Activated CD8-positive, alpha-beta memory T cell treated with anti-CD3 and anti-CD28 coated beads for 4 hours (primary cell): ENCODE data around the gene SLC7A8.

ENCODE experiments used
- DNase-seq, 2 donors: peaks; one replicate each; pipeline ENCODE4 v3.0.0-alpha.2; 2020; ENCODE audit warnings: low read depth in 2 of 2

SLC7A8 gene

GRCh38 chr14:23158779-23159178, 24.7 kb downstream of the SLC7A8 start:
- no peak for DNase-seq

DNA sequence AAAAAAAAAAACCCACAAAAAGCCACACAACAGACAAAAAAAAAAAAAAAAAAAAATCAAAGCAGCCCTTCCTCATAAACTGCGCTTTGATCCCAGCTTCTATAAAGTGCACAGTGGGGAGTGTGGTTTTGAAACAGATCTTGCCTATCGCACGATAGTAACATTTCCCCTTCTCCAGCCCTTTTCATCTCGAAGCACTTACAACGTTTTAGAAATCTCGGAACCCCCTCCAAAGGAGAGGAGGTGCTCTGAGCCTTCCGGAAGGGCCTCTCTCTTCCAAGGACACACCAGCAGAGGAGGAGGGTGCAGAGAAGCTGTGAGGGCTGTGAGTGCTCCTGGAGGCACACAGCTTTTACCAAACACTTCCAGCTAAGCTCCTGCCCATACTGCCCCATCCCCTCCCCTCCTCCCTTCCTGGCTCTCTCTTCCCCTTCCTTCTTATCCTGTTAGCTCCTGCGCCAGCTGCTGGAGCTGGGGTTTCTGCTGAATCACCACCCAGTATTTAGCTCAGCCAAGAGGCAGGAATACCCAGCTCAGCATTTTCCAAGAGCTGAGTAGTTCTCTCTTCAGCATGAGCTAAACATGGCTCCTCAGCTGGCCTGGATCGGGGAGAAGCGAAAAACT, 28.4 kb downstream of the SLC7A8 start:
- no peak for DNase-seq

DNA sequence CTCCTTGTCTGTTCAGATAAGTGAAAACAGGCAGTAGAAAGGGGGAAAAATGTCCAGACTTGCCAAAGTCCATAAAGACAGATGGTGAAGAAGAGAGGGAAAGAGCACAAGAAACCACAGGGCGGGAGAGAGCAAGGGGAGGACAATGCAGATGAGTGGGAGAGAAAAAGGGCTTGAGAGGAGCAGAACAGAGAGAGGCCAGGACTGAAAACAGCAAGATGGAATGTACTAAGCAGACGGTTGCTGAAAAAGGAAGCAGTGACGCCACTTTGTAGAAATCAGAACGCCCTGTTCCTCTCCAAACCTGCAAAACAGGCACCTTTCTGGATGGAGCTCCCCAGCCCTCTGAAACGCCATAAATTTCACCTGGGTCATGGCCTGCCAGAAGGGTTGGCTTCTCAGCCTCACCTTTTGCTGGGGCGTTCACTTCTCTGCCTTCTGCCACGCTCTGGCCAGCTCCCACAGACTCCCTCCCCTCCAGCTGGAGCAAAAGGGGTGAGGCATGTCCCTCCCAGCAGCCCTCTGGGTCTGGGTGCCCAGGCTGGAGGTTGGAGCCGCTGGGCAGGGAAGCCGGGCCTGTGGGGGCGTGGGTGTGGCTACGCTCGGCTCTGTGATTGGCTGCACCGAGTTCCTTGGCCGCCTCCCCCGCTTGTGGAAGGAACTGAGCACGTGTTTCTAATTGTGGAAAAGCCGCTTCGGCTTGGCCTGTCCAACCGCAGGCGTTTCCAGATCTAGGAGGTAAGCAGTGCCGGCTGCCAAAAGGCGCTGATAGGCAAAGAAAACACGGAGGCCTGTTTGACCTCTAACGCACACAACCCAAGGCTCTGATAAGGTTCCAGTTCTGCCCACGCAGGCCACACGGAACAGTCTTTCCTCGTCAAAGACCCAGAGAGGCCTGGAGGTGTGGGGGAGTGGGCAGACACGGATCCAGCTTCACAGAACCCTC, 29.3 kb downstream of the SLC7A8 start:
- no peak for DNase-seq

GRCh38 chr14:23151342-23151741, 32.1 kb downstream of the SLC7A8 start:
- DNase-seq, result no peak

DNA sequence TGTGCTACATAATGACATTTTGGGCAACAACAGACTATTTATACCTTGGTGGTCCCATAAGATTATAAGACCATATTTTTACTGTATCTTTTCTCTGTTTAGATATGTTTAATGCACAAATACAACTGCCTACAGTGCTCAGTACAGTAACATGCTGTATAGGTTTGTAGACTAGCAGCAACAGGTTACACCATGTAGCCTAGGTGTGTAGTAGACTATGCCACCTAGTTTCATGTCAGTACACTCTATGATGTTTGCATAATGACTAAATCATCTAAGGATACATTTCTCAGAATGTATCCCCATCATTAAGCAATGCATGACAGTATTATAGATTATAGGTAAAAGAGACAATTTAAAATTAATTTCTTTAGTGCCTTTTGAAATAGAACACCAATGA, 33.7 kb downstream of the SLC7A8 start:
- DNase-seq, result no peak

DNA sequence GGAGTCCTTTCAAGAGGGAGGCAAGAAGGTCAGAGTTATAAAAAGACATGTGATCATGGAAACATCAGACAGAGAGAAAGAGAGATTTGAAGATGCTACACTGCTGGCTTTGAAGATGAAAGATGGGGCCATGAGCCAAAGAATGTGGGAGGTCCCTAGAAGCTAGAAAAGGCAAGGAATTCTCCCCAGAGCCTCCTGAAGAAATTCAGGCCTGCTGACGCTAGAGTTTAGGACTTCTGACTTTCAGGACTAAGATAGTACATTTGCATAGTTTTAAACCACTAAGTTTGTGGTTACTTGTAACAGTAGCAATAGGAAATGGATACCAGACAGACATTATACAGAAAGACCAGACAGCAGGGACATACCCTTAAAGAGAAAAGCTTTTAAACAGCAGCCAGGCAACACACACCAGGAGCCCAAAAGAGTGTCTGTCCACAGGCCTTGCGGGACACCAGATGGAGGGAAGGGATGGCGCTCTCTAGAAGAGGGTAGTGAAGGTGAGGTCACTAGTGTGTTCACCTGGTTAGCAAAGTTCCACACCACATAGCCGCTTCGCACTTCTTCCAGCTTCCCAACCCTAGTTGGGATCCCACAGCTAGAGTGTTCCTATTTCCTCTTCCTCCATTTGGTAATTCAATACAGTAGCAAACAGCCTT, 34.7 kb downstream of the SLC7A8 start:
- DNase-seq, result no peak

DNA sequence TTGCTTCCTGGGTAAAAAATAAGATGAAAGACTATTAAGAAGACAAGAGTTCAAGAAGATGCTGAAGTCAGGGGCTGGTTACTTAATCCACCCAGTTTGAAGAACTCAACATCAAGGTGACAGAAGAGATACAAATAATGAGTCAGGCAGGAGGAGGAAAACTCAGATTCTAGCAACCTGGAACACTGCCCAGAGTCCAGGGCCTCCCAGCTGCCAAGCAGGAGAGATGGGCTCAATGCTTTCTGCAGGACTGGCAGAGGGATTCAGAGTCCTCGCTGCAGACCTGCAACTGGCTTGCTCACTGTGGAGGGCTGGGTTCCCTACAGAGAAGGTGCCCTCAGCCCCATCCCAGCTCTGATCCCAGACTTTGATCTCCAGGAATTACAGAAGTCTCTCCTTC, 35.8 kb downstream of the SLC7A8 start:
- no peak for DNase-seq

DNA sequence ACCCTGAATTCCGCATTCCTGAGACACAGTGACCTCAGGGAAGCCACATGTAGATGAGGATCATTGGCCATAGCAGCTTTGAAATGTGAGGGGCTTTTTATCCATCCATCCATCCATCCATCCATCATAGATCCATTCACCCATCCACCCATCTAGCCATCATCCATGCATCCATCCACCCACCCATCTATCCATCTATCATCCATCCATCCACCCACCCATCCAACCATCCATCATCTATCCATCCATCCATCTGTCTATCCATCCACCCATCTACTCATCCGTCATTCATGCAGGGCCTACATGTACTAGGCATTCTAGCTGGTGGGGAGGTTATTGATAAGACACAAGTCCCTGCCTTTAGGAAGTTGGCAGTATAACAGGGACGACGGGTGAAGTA, 36.5 kb downstream of the SLC7A8 start:
- DNase-seq, result no peak

DNA sequence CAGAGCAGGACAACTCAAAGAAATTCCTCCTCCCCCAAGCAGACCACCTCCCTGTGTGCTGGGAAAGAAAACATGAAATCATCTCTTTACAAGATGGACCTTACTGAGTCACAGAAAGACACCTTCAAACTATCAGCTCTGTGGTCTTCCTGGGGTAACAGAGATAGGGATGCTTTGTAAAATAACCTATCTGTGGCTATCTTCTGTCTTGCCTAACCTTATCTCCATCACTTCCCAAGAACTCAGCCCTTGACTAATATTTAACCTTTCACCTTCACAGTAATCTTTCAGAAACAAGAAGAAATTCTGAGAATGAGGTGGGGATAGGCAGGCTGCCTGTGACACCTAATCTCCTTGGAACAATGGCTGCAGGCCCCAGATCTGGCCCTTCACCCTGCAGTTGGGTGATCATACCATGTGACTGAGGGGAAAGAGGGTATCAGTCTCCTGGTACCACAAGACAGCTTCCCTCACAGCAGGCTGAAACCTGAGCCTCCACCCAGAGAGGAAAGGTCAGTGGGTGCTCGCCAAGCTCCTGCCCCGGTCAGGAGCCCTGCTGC, 37.0 kb downstream of the SLC7A8 start:
- DNase-seq, result no peak

DNA sequence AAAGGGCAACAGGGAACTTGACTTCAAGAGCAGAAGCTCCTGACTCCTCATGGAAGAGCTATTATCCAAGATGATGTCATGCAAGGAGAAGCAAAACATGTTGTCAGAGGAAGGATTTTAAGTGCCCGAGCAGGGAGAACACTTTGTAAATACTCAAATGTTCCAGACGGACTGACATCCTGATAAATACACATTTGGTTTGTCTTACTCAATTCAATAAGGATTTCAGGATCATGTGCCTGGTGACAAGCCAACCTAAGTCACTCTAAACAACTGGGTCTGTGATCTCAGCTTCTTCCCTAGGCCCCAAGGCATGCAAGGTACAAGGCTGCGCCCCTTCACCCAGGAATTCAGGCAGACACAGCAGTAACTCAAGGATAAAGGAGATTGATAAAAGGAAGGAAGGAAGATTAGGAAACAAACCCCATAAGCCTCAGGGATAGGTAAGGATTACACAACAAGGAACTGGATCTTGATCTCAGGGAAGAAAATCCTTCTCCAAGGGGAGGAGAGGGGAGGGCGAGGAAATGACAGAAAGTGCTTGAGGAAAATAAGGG, 37.6 kb downstream of the SLC7A8 start:
- no peak for DNase-seq

DNA sequence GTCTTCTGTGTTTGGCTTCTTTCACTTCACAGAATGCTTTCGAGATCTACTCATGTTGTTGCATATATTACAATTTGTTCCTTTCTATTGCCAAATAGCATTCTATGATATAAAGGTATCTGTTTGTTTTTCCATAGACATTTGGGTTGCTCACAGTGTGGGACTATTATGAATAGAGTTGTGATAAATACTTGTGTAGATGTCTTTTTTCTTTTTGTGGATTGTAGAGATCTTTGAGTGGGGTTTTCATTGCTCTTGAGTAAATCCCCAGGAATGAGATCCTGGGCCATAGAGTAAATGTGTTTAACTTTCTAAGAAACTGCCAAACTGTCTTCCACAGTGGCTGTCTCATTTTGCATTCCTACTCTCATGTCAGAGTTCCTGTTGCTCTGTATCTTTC, 39.5 kb downstream of the SLC7A8 start:
- no peak for DNase-seq

DNA sequence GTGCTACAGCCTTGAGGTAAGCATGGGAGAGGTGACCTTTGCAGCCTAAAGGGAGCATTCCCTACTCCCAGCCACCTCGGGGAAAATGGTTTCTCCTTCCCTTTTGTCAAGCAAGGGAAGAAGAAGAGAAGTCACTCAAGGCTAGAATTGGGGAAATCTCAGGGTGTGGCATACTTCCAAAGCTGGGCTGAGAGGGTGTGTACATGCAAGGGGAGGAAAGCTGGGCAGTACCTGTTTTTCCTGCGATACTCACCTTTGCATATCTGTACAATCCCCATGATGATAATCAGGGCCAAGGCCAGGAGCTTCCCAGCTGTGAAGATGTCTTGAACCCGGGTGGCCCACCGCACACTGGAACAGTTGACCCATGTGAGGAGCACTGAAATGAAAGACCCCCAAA, 40.6 kb downstream of the SLC7A8 start:
- DNase-seq, result no peak

- DNase-seq, result no peak
Observed at GRCh38 chr14:23141706-23142444, 41.6 kb downstream of the SLC7A8 start.

GRCh38 chr14:23140371-23140770, 43.1 kb downstream of the SLC7A8 start:
- DNase-seq, result no peak

DNA sequence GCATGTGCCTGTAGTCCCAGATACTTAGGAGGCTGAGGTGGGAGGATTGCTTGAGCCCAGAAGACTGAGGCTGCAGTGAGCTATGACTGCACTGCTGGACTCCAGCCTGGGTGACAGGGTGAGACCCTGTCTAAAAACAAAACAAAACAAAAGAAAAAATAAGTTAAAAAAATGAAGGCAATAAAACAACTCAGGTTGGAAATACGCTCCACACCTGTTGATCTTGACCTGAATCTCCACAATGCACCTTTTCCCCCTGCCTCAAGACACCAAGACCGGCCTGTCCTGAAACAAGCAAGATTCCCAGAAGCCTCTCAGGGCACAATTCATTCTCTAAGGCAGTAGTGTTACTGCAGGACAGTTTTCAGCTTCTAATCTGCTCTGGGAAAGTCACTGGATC, 43.6 kb downstream of the SLC7A8 start:
- DNase-seq, result no peak

GRCh38 chr14:23137813-23138535, 45.5 kb downstream of the SLC7A8 start:
- DNase-seq, result no peak

DNA sequence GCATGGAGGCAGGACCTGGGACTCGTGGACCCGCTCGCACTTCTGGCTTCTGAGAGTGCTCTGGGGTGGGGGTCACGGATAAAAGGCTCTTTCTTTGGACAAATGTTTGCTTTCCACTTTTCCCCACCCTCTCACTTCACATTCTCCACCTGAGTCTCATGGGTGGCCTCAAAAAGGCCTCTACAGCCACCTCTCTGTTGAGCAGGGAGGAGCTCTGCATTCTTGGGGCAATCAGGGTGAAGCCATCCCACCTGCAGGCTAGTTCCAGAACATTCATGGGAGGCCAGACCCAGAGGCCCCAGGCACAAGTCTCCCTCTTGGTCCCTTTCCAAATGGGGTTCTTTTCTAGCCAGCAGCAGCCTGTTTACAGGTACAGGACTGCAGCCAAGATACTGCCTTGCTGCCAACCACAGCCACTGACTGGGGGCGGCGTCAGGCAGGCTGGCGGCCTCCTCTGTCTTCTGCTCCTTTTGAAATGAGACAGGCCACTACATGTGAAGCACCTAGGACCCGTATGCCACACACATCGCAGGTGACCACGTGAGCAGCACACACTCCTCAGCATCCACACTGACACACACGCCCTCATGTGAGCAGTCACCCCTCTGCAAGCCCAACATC, 46.2 kb downstream of the SLC7A8 start:
- DNase-seq, result no peak

DNA sequence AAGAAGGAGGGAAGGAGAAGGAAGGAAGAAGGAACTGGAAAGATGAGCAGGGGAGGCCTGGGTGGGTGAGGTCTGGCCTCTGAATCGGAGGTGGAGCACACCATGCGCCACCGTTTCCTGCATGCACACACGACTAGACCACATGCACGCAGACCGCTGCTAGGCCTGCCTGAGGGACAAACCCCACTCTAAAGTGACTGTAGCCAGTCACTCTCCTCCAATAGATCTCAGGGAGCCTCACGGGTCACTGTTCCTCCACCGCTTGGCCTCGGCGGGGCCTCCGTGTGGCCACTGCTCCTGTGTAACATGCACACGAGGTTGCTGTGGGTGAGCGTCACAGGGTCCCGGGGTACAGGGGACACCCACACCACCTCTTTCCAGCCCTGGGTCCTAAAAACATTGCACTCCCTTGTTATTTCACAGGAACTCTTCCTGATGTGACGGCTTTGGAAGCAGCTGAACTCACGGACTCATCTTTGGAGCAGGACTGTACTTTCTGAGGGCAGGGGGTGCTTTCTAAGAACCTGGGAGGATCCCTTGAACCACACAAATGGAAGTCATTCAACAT, 46.8 kb downstream of the SLC7A8 start:
- no peak for DNase-seq

- DNase-seq, result no peak
Observed at GRCh38 chr14:23132970-23133369, 50.5 kb downstream of the SLC7A8 start.

GRCh38 chr14:23131482-23131881, 52.0 kb downstream of the SLC7A8 start:
- DNase-seq, result no peak
